ENCODE measurements around the gene REEP1. TPM values are rescaled to one million over a fixed set of nuclear protein-coding genes. Genes with fewer than 3 reads are reported as not detected.

REEP1 gene
- total RNA-seq, 2 donors from 2014 or later: 20.9 to 22.7 TPM

GRCh38 chr2:86296947-86297346 lies 40.5 kb downstream of the REEP1 start:
- H3K27me3 ChIP-seq (replicated peaks; ENCODE audit: insufficient read depth): no peaks in the 10 kb centered on the region
- TF ChIP-seq CTCF (IDR thresholded peaks at IDR 0.05): no peak
- DNase-seq (ENCODE audit: low spot score) (no peak), ATAC-seq (ENCODE audit: insufficient number of reproducible peaks, low FRiP score, low read depth) (no peak)
- peak overlapping the region; percentile 64 to 78 for H3K27ac ChIP-seq
- no peaks in the 10 kb centered on the region for H3K36me3 ChIP-seq
- no peak overlapping the region for H3K4me3 ChIP-seq
- peaks cover 14 to 44% of the 10 kb centered on the region in 2 donors for H3K4me1 ChIP-seq (ENCODE audit: control insufficient read depth in 1 of 2, low read depth in 2 of 2)
- no peaks in the 10 kb centered on the region for H3K9me3 ChIP-seq

- Histone ChIP-seq H3K27me3 (replicated peaks; ENCODE audit: insufficient read depth) (no peaks in the 10 kb centered on the region), H3K9me3 (no peaks in the 10 kb centered on the region), H3K4me3 (no peak overlapping the region), H3K36me3 (no peaks in the 10 kb centered on the region), H3K4me1 (ENCODE audit: control insufficient read depth in 1 of 2, low read depth in 2 of 2) (peaks cover 12 to 45% of the 10 kb centered on the region in 2 donors), H3K27ac (no peak overlapping the region)
- DNase-seq (ENCODE audit: low spot score): no peak
- ATAC-seq (ENCODE audit: insufficient number of reproducible peaks, low FRiP score, low read depth): no peak
- TF ChIP-seq CTCF (IDR thresholded peaks at IDR 0.05): no peak
Measured at GRCh38 chr2:86295066-86295465, 42.4 kb downstream of the REEP1 start.

- no peak for ATAC-seq (ENCODE audit: insufficient number of reproducible peaks, low FRiP score, low read depth)
- no peaks in the 10 kb centered on the region for H3K9me3 ChIP-seq
- H3K4me1 ChIP-seq (ENCODE audit: control insufficient read depth in 1 of 2, low read depth in 2 of 2): peaks cover 8 to 36% of the 10 kb centered on the region in 2 donors
- DNase-seq (ENCODE audit: low spot score): no peak
- no peak overlapping the region for H3K27ac ChIP-seq
- H3K4me3 ChIP-seq: no peak overlapping the region
- no peak for TF ChIP-seq CTCF (IDR thresholded peaks at IDR 0.05)
- no peaks in the 10 kb centered on the region for H3K36me3 ChIP-seq
- H3K27me3 ChIP-seq (replicated peaks; ENCODE audit: insufficient read depth): no peaks in the 10 kb centered on the region
Measured at GRCh38 chr2:86293612-86294011, 43.8 kb downstream of the REEP1 start.

- ATAC-seq (ENCODE audit: insufficient number of reproducible peaks, low FRiP score, low read depth) (no peak), DNase-seq (ENCODE audit: low spot score) (no peak)
- Histone ChIP-seq H3K27me3 (replicated peaks; ENCODE audit: insufficient read depth) (no peaks in the 10 kb centered on the region), H3K36me3 (no peaks in the 10 kb centered on the region), H3K4me3 (no peak overlapping the region), H3K27ac (no peak overlapping the region), H3K9me3 (no peaks in the 10 kb centered on the region), H3K4me1 (ENCODE audit: control insufficient read depth in 1 of 2, low read depth in 2 of 2) (peaks cover under 1 to 29% of the 10 kb centered on the region in 2 donors)
- no peak for TF ChIP-seq CTCF (IDR thresholded peaks at IDR 0.05)
Measured at GRCh38 chr2:86292571-86293515, 44.6 kb downstream of the REEP1 start.

- Histone ChIP-seq H3K27me3 (replicated peaks; ENCODE audit: insufficient read depth) (no peaks in the 10 kb centered on the region), H3K4me3 (no peak overlapping the region), H3K4me1 (ENCODE audit: control insufficient read depth in 1 of 2, low read depth in 2 of 2) (peaks cover 0 to 22% of the 10 kb centered on the region in 2 donors), H3K36me3 (no peaks in the 10 kb centered on the region), H3K27ac (no peak overlapping the region), H3K9me3 (no peaks in the 10 kb centered on the region)
- DNase-seq (ENCODE audit: low spot score) (no peak), ATAC-seq (ENCODE audit: insufficient number of reproducible peaks, low FRiP score, low read depth) (no peak)
- TF ChIP-seq CTCF (IDR thresholded peaks at IDR 0.05): no peak
Measured at GRCh38 chr2:86291328-86291662, 46.1 kb downstream of the REEP1 start.
